ENCODE results near the gene PARN. TPM values are rescaled to one million over a fixed set of nuclear protein-coding genes. Genes with fewer than 3 reads are reported as not detected.

The PARN gene
- polyA plus RNA-seq, 1 donor from 2014 or later, result 22.3 TPM

- no peak for TF ChIP-seq CTCF (IDR thresholded peaks at IDR 0.05; ENCODE audit: poor library complexity, severe bottlenecking)
- peak; percentile 39 for TF ChIP-seq EP300 (conservative IDR thresholded peaks at IDR 0.05; ENCODE audit: poor library complexity, severe bottlenecking)
- TF ChIP-seq MXI1 (conservative IDR thresholded peaks at IDR 0.05; ENCODE audit: poor library complexity, severe bottlenecking), result no peak
- Histone ChIP-seq H3F3A (ENCODE audit: insufficient read depth, low read length, poor library complexity, severe bottlenecking) (no peaks in the 10 kb centered on the region), H2AFZ (ENCODE audit: low read depth, low read length) (no peak overlapping the region)
Observed at GRCh38 chr16:14658063-14658462, 28.0 kb upstream of the PARN start.

GRCh38 chr16:14652726-14653125, 22.7 kb upstream of the PARN start:
- Histone ChIP-seq H3K9me2 (ENCODE audit: insufficient read depth, low read length) (no peaks in the 10 kb centered on the region), H3K4me2 (ENCODE audit: low read length) (no peak overlapping the region), H3K36me3 (ENCODE audit: insufficient read depth, low read length) (peaks cover 3% of the 10 kb centered on the region), H3K27me3 (ENCODE audit: insufficient read depth, low read depth, low read length) (no peaks in the 10 kb centered on the region), H3K79me2 (replicated peaks; ENCODE audit: insufficient read depth, low read length) (no peaks in the 10 kb centered on the region), H3K9me3 (ENCODE audit: low read length) (no peaks in the 10 kb centered on the region), H2AFZ (ENCODE audit: low read depth, low read length) (no peak overlapping the region), H3K4me3 (ENCODE audit: low read length) (no peak overlapping the region), H4K20me1 (ENCODE audit: insufficient read depth) (no peaks in the 10 kb centered on the region), H3F3A (ENCODE audit: insufficient read depth, low read length, poor library complexity, severe bottlenecking) (no peaks in the 10 kb centered on the region), H3K27ac (ENCODE audit: low read length) (no peak overlapping the region), H3K9ac (ENCODE audit: low read length) (no peak overlapping the region)
- TF ChIP-seq EZH2 (IDR thresholded peaks at IDR 0.05; ENCODE audit: borderline replicate concordance, insufficient read depth, low read length, poor library complexity, severe bottlenecking), result no peak

More at GRCh38 chr16:14658063-14658462, 28.0 kb upstream of the PARN start:
- Histone ChIP-seq H3K9ac (ENCODE audit: low read length) (peak overlapping the region; percentile 16), H3K4me2 (ENCODE audit: low read length) (no peak overlapping the region), H3K4me3 (ENCODE audit: low read length) (no peak overlapping the region), H3K79me2 (replicated peaks; ENCODE audit: insufficient read depth, low read length) (no peaks in the 10 kb centered on the region), H3K27ac (ENCODE audit: low read length) (peak overlapping the region; percentile 59), H4K20me1 (ENCODE audit: insufficient read depth) (no peaks in the 10 kb centered on the region), H3K36me3 (ENCODE audit: insufficient read depth, low read length) (peaks cover 5% of the 10 kb centered on the region), H3K27me3 (ENCODE audit: insufficient read depth, low read depth, low read length) (no peaks in the 10 kb centered on the region), H3K9me3 (ENCODE audit: low read length) (no peaks in the 10 kb centered on the region), H3K9me2 (ENCODE audit: insufficient read depth, low read length) (no peaks in the 10 kb centered on the region)

- H3K79me2 ChIP-seq (replicated peaks; ENCODE audit: insufficient read depth, low read length), result no peaks in the 10 kb centered on the region
- TF ChIP-seq RAD21 (conservative IDR thresholded peaks at IDR 0.05) (no peak), MXI1 (conservative IDR thresholded peaks at IDR 0.05; ENCODE audit: poor library complexity, severe bottlenecking) (no peak), CTCF (IDR thresholded peaks at IDR 0.05; ENCODE audit: poor library complexity, severe bottlenecking) (no peak), EZH2 (IDR thresholded peaks at IDR 0.05; ENCODE audit: borderline replicate concordance, insufficient read depth, low read length, poor library complexity, severe bottlenecking) (no peak), TAF1 (IDR thresholded peaks at IDR 0.05; ENCODE audit: low read depth) (no peak), EP300 (conservative IDR thresholded peaks at IDR 0.05; ENCODE audit: poor library complexity, severe bottlenecking) (no peak), SMC3 (conservative IDR thresholded peaks at IDR 0.05; ENCODE audit: poor library complexity) (no peak), POLR2AphosphoS5 (IDR thresholded peaks at IDR 0.05) (no peak)
- H3K9me3 ChIP-seq (ENCODE audit: low read length), result no peaks in the 10 kb centered on the region
- H3F3A ChIP-seq (ENCODE audit: insufficient read depth, low read length, poor library complexity, severe bottlenecking), result no peaks in the 10 kb centered on the region
- H3K27ac ChIP-seq (ENCODE audit: low read length), result no peak overlapping the region
- no peak overlapping the region for H2AFZ ChIP-seq (ENCODE audit: low read depth, low read length)
- H3K36me3 ChIP-seq (ENCODE audit: insufficient read depth, low read length), result peaks cover 3% of the 10 kb centered on the region
- no peaks in the 10 kb centered on the region for H3K9me2 ChIP-seq (ENCODE audit: insufficient read depth, low read length)
- no peak overlapping the region for H3K4me3 ChIP-seq (ENCODE audit: low read length)
- no peaks in the 10 kb centered on the region for H3K27me3 ChIP-seq (ENCODE audit: insufficient read depth, low read depth, low read length)
- H4K20me1 ChIP-seq (ENCODE audit: insufficient read depth), result no peaks in the 10 kb centered on the region
- H3K4me2 ChIP-seq (ENCODE audit: low read length), result no peak overlapping the region
- no peak overlapping the region for H3K9ac ChIP-seq (ENCODE audit: low read length)
Observed at GRCh38 chr16:14650629-14651028, 20.6 kb upstream of the PARN start.

All from neural cell (in vitro differentiated cells).